ENCODE results near the gene CRABP2. TPM values are rescaled to one million over a fixed set of nuclear protein-coding genes. Genes with fewer than 3 reads are reported as not detected.

Gene CRABP2
- 0.32 TPM for polyA plus RNA-seq (2013)

DNA sequence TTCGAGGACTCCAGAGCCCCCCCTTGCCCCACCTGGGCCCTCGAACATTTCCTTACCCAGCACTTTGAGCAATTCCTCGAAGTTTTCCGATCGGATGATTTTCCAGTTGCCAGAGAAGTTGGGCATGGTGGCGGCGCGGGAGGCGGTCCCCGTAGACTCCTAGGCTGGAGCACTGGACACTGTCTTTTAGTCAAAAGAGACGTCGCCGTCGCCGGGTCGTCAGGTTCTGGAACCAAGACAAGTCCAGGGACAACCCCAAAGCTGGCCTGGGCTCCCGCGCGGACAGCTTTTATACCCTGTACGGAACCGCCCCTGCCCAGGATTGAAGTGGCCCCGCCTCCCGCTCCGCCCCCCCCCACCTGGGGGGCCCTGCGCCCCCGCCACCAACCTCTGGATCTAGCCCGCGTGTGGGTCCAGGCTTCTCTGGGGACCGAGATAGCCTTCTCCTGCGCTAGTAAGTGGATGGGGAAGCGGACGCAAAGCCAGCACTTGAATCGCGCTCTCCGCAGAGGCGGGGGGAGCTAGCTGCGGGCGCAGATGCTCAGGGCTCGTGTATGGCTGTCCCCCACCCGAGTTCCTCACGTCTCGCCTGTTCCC lies at the start of gene CRABP2:
TSS of gene CRABP2 (minus strand) at position 263 of the 597 bp plus-strand sequence. CDS start at position 126, 137 bp downstream.
- peak; percentile 52 to 81 (median 75) for DNase-seq
- POLR2A ChIA-PET, result interaction anchor here (0.8 kb wide), 1 partner anchor 45 kb away, joined by 4 read pairs; no protein-coding TSS in a partner anchor
- Histone ChIP-seq H3K9me3 (ENCODE audit: control extremely low read depth in 1 of 5, control insufficient read depth in 4 of 5, insufficient read depth in 2 of 5, low read depth in 1 of 5, low read length in 4 of 5) (no peaks in the 10 kb centered on the region), H3K36me3 (ENCODE audit: control insufficient read depth in 4 of 4, insufficient read depth in 4 of 4, low read length in 3 of 4) (no peaks in the 10 kb centered on the region), H3K27me3 (replicated peaks in 2 of 5; ENCODE audit: control insufficient read depth in 4 of 5, insufficient read depth in 5 of 5, low read length in 4 of 5) (peaks cover 7 to 82% (median 33%) of the 10 kb centered on the region in 5 experiments), H3K4me3 (ENCODE audit: control insufficient read depth in 1 of 7, extremely low read depth in 1 of 7, insufficient read depth in 4 of 7, low read depth in 2 of 7, low read length in 6 of 7) (peak within 1 kb of the TSS in 6 of 7 experiments; percentile 19 to 70 (median 52)), H3K27ac (ENCODE audit: insufficient read depth in 1 of 2, low read depth in 1 of 2, low read length in 2 of 2, poor library complexity in 1 of 2, severe bottlenecking in 2 of 2) (no peak within 1 kb of the TSS), H3K4me1 (ENCODE audit: control extremely low read depth in 1 of 4, control insufficient read depth in 4 of 4, insufficient read depth in 4 of 4, low read length in 3 of 4) (peaks cover 0 to 27% (median 21%) of the 10 kb centered on the region in 4 experiments)
- 2% methylated on average over 28 of the region's 42 CpGs for whole genome bisulfite sequencing (ENCODE audit: insufficient coverage)
- CTCF ChIA-PET, result interaction anchor here (1.0 to 14.1 kb wide), 14 partner anchors 8 to 132 kb away, joined by 3 to 236 read pairs (median 6); partner anchors contain the start of gene NES

DNA sequence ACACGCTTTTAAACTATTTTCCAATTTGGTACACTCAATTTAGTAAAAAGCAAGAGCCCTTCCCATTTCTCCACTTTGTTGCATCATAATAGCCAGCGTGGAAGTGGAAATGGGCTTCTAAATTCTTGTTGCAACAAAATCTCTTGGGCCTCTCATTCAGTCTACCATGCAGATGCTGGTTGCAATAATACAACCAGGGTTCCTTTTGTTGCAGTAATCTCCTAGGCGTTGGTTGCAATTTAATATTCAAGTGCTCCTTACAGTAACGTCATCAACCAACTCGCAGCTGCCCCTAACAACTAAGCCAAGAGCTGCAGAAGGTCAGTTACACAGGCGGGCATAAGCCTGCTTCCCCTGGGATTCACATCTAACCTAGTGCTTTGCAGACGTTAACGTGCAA lies 48.8 kb upstream of the CRABP2 start:
- WGBS (ENCODE audit: insufficient coverage), result 93% methylated on average over 8 of the region's 8 CpGs
- ChIA-PET CTCF (interaction anchor here (0.6 to 1.0 kb wide), 2 partner anchors 12 to 233 kb away, joined by 3 read pairs; no protein-coding TSS in a partner anchor), POLR2A (no interaction called here)
- Histone ChIP-seq H3K27ac (ENCODE audit: insufficient read depth in 1 of 2, low read depth in 1 of 2, low read length in 2 of 2, poor library complexity in 1 of 2, severe bottlenecking in 2 of 2) (no peak overlapping the region), H3K4me3 (ENCODE audit: control insufficient read depth in 1 of 7, extremely low read depth in 1 of 7, insufficient read depth in 4 of 7, low read depth in 2 of 7, low read length in 6 of 7) (no peak overlapping the region), H3K27me3 (replicated peaks in 2 of 5; ENCODE audit: control insufficient read depth in 4 of 5, insufficient read depth in 5 of 5, low read length in 4 of 5) (no peaks in the 10 kb centered on the region), H3K4me1 (ENCODE audit: control extremely low read depth in 1 of 4, control insufficient read depth in 4 of 4, insufficient read depth in 4 of 4, low read length in 3 of 4) (peaks cover 9 to 34% (median 29%) of the 10 kb centered on the region in 4 experiments), H3K36me3 (ENCODE audit: control insufficient read depth in 4 of 4, insufficient read depth in 4 of 4, low read length in 3 of 4) (peaks cover 0 to 11% (median 1%) of the 10 kb centered on the region in 4 experiments), H3K9me3 (ENCODE audit: control extremely low read depth in 1 of 5, control insufficient read depth in 4 of 5, insufficient read depth in 2 of 5, low read depth in 1 of 5, low read length in 4 of 5) (no peaks in the 10 kb centered on the region)
- no peak for DNase-seq

DNA sequence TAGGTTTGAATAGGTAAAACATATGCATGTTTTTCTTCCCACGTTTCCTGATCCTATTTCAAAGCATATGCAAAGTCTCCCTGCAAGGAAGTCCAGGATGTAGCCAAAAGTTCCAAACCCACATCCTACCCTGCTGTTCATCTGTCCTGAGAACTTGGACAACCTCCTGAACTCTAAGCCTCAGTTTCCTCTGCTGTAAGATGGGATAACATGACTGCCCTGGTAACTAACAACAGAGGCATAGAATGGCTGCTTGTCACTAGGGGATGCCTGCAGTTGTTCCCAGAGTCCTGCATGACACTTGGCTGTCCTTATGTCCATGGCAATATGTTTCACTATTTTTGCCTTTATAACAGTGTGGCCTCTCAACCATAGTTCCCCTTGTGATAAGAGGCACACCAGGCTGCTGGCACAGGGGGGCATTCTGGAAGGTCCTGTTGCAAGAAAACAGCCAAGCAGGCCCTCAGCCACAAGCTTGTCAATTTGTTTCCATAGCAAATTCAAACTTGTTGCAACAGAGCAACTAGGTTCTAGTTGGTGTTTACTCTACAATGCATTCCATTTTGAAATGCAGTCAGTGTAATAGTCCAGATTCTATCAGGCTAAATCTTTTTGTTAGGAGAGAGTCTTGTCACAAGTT lies 47.6 kb upstream of the CRABP2 start:
- no peaks in the 10 kb centered on the region for H3K9me3 ChIP-seq (ENCODE audit: control extremely low read depth in 1 of 5, control insufficient read depth in 4 of 5, insufficient read depth in 2 of 5, low read depth in 1 of 5, low read length in 4 of 5)
- POLR2A ChIA-PET, result interaction anchor here (2.0 to 2.2 kb wide), 2 partner anchors 14 to 24 kb away, joined by 10 to 15 read pairs; partner anchors contain the start of genes ISG20L2, METTL25B and PRCC

DNA sequence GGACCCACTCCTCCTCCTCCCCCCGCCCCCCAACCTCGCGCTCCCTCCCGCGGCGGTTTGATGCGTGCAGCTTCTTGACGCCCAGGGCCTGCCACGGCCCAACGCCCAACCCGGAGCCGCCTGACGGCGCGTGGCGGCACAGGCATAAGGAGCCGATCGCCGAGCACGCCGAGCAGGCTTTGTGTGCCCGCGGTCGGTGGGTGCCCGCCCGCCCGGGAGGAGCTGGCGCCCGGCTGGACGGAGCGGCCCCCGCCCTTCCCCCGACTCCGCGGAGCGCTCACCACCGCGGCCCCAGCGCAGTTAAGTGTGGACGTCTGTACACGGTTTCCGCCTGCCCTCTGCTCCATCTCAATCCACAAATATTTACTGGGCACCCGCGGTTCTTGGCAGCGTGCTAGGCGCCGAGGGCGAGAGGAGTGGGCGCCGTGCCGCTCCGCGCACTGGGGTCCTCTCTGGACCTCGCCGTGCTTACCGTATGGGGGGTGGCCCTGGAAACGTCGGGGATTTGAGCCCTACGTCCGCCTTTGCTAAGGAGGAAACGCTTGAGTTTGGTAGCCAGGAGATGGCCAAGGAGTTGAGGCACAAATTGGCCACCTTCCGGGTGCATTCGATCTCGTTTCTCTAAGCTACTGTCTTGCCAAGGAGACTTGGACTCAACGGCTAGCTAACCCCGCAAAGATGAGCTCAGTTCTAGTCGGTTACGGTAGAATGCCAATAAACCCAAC lies 46.5 kb upstream of the CRABP2 start:
- POLR2A ChIA-PET, result interaction anchor here (0.6 to 2.2 kb wide), 4 partner anchors 11 to 697 kb away, joined by 3 to 15 read pairs (median 8); partner anchors contain the start of genes ISG20L2, METTL25B, MRPL24 and PRCC
- Histone ChIP-seq H3K36me3 (ENCODE audit: control insufficient read depth in 4 of 4, insufficient read depth in 4 of 4, low read length in 3 of 4) (peaks cover 0 to 22% (median 1%) of the 10 kb centered on the region in 4 experiments), H3K9me3 (ENCODE audit: control extremely low read depth in 1 of 5, control insufficient read depth in 4 of 5, insufficient read depth in 2 of 5, low read depth in 1 of 5, low read length in 4 of 5) (no peaks in the 10 kb centered on the region), H3K4me3 (ENCODE audit: control insufficient read depth in 1 of 7, extremely low read depth in 1 of 7, insufficient read depth in 4 of 7, low read depth in 2 of 7, low read length in 6 of 7) (peak overlapping the region; percentile 72 to 100 (median 97)), H3K4me1 (ENCODE audit: control extremely low read depth in 1 of 4, control insufficient read depth in 4 of 4, insufficient read depth in 4 of 4, low read length in 3 of 4) (peaks cover 26 to 56% (median 51%) of the 10 kb centered on the region in 4 experiments), H3K27ac (ENCODE audit: insufficient read depth in 1 of 2, low read depth in 1 of 2, low read length in 2 of 2, poor library complexity in 1 of 2, severe bottlenecking in 2 of 2) (peak overlapping the region; percentile 76 to 91), H3K27me3 (replicated peaks in 2 of 5; ENCODE audit: control insufficient read depth in 4 of 5, insufficient read depth in 5 of 5, low read length in 4 of 5) (no peaks in the 10 kb centered on the region)
- DNase-seq, result peak; percentile 96 to 98 (median 98)
- CTCF ChIA-PET, result interaction anchor here (1.1 to 3.6 kb wide), 4 partner anchors 11 to 62 kb away, joined by 4 to 32 read pairs (median 4); partner anchors contain the start of genes ISG20L2, METTL25B and MRPL24
- 0% methylated on average over 43 of the region's 68 CpGs for WGBS (ENCODE audit: insufficient coverage)

More for the DNA sequence above, 47.6 kb upstream of the CRABP2 start:
- peaks cover 0 to 18% (median 1%) of the 10 kb centered on the region in 4 experiments for H3K36me3 ChIP-seq (ENCODE audit: control insufficient read depth in 4 of 4, insufficient read depth in 4 of 4, low read length in 3 of 4)
- CTCF ChIA-PET, result interaction anchor here (1.1 to 3.6 kb wide), 2 partner anchors 26 to 64 kb away, joined by 4 to 32 read pairs; partner anchors contain the start of genes ISG20L2 and METTL25B
- H3K27me3 ChIP-seq (replicated peaks in 2 of 5; ENCODE audit: control insufficient read depth in 4 of 5, insufficient read depth in 5 of 5, low read length in 4 of 5), result no peaks in the 10 kb centered on the region
- peak overlapping the region in 1 of 2 experiments; percentile 91 for H3K27ac ChIP-seq (ENCODE audit: insufficient read depth in 1 of 2, low read depth in 1 of 2, low read length in 2 of 2, poor library complexity in 1 of 2, severe bottlenecking in 2 of 2)
- H3K4me3 ChIP-seq (ENCODE audit: control insufficient read depth in 1 of 7, extremely low read depth in 1 of 7, insufficient read depth in 4 of 7, low read depth in 2 of 7, low read length in 6 of 7), result peak overlapping the region in 6 of 7 experiments; percentile 90 to 100 (median 98)
- peak in 2 of 3 donors; percentile 57 to 71 for DNase-seq
- peaks cover 21 to 46% (median 41%) of the 10 kb centered on the region in 4 experiments for H3K4me1 ChIP-seq (ENCODE audit: control extremely low read depth in 1 of 4, control insufficient read depth in 4 of 4, insufficient read depth in 4 of 4, low read length in 3 of 4)
- 33% methylated on average over 1 of the region's 1 CpG for WGBS (ENCODE audit: insufficient coverage)

DNA sequence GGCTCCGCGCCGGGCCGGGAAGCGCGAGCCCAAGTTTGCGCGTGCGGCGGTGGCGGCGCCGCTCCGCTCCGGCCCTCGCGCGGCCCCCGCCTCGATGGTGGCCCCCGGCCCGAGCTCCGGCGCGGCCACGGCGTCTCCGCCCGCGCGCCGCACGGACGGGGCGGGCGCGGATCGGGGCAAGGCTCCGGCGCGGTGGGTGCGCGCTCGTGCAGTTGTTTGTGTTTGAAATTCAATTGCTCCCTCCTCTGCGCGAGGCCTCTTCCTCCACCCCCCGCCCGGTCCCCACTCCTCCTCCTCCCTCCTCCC lies 46.0 kb upstream of the CRABP2 start, which contains the start of gene HDGF:
TSS of gene HDGF (minus strand) at position 225 of the 306 bp plus-strand sequence. CDS start 246 bp downstream, outside the sequence.
- H3K4me1 ChIP-seq (ENCODE audit: control extremely low read depth in 1 of 4, control insufficient read depth in 4 of 4, insufficient read depth in 4 of 4, low read length in 3 of 4), result peaks cover 26 to 61% (median 56%) of the 10 kb centered on the region in 4 experiments
- H3K4me3 ChIP-seq (ENCODE audit: control insufficient read depth in 1 of 7, extremely low read depth in 1 of 7, insufficient read depth in 4 of 7, low read depth in 2 of 7, low read length in 6 of 7), result peak within 1 kb of the TSS; percentile 87 to 100 (median 97)
- no peak for DNase-seq
- H3K36me3 ChIP-seq (ENCODE audit: control insufficient read depth in 4 of 4, insufficient read depth in 4 of 4, low read length in 3 of 4), result peaks cover 0 to 24% (median 1%) of the 10 kb centered on the region in 4 experiments
- H3K9me3 ChIP-seq (ENCODE audit: control extremely low read depth in 1 of 5, control insufficient read depth in 4 of 5, insufficient read depth in 2 of 5, low read depth in 1 of 5, low read length in 4 of 5), result no peaks in the 10 kb centered on the region
- peak within 1 kb of the TSS; percentile 77 to 93 for H3K27ac ChIP-seq (ENCODE audit: insufficient read depth in 1 of 2, low read depth in 1 of 2, low read length in 2 of 2, poor library complexity in 1 of 2, severe bottlenecking in 2 of 2)
- no peaks in the 10 kb centered on the region for H3K27me3 ChIP-seq (replicated peaks in 2 of 5; ENCODE audit: control insufficient read depth in 4 of 5, insufficient read depth in 5 of 5, low read length in 4 of 5)
- POLR2A ChIA-PET, result interaction anchor here (1.4 to 2.2 kb wide), 3 partner anchors 10 to 22 kb away, joined by 5 to 15 read pairs (median 10); partner anchors contain the start of genes ISG20L2, METTL25B, MRPL24 and PRCC
- CTCF ChIA-PET, result interaction anchor here (1.2 to 3.6 kb wide), 3 partner anchors 11 to 24 kb away, joined by 4 to 32 read pairs (median 5); partner anchors contain the start of genes ISG20L2, METTL25B and MRPL24
- 0% methylated on average over 28 of the region's 48 CpGs for WGBS (ENCODE audit: insufficient coverage)
